NCI-H2107 treated with DMSO at 0.1 percent for 48 hours (cell line): Measurements from ENCODE around the gene TGM6.
"Not testable (repeated sequence)": the region's sequence is repeated elsewhere in the genome, so short reads cannot be mapped to it uniquely, and the experiment has no call there.

Source experiments
- DNase-seq: peaks from one replicate; lab custom pipeline; 2025; ENCODE audit not compliant: unreplicated experiment; lab: John Stamatoyannopoulos, UW

TGM6 gene

GRCh38 chr20:2397595-2398145 lies 17.0 kb downstream of the TGM6 start:
- DNase-seq: no peak

DNA sequence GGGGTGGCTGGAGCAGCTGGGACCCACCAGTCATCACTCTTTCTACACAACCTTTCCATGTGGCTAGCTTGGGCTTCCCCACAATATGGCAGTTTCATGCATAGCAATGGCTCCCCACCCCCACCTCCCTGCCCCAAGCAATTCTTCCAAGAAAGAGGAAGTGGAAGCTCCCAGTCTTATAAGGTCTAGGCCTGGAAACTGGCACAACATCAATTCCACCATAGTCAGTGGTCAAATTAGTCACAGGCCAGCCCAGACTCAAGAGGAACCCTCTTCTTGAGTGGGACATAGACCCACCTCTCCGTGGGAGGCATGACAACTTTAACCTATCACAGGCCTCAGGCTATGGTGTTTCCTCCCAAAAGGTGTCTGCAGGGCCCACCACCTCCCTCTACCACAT lies 17.7 kb downstream of the TGM6 start:
- DNase-seq: no peak

DNA sequence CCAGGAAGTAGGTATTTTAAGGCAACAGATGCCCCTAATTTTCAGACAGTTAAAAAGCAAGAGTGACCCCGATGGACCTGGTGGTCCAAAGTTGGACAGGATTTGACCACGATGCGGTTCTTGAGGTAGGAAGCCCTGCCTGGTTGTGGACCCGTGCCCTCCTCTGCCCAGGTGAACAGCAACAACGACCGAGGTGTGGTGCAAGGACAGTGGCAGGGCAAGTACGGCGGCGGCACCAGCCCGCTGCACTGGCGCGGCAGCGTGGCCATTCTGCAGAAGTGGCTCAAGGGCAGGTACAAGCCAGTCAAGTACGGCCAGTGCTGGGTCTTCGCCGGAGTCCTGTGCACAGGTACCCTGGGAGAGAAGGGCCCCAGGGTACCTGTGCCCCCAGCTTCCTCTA lies 18.7 kb downstream of the TGM6 start:
- DNase-seq: no peak

GRCh38 chr20:2400290-2400689 lies 19.6 kb downstream of the TGM6 start:
- DNase-seq: no peak

GRCh38 chr20:2401527-2401926 lies 20.8 kb downstream of the TGM6 start:
- DNase-seq: no peak

- DNase-seq: peak; percentile 58
Measured at GRCh38 chr20:2402271-2402980, 21.7 kb downstream of the TGM6 start.

DNA sequence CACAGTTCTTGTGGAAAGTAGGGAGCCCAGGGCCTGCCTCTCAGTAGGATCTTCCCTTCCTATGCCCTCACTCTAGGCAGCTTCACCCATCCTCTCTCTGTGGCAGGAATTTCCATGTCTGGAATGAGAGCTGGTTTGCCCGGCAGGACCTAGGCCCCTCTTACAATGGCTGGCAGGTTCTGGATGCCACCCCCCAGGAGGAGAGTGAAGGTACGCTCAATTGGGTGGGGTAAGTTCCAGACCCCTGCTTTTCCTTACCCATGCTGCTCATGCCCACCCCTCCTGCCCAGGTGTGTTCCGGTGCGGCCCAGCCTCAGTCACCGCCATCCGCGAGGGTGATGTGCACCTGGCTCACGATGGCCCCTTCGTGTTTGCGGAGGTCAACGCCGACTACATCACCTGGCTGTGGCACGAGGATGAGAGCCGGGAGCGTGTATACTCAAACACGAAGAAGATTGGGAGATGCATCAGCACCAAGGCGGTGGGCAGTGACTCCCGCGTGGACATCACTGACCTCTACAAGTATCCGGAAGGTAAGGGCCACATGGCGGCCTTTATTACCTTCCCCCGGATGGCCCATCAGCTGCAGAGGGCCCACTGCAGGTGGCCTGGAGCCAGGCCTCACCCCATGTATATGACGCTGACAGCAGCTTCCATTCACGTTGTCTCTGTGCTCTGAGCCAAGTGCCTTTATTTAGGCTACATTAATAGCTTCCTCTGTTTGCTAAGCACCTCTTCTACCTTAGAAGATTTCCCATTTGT lies 22.8 kb downstream of the TGM6 start:
- DNase-seq: no peak

GRCh38 chr20:2405693-2406065 lies 25.0 kb downstream of the TGM6 start:
- no peak for DNase-seq

DNA sequence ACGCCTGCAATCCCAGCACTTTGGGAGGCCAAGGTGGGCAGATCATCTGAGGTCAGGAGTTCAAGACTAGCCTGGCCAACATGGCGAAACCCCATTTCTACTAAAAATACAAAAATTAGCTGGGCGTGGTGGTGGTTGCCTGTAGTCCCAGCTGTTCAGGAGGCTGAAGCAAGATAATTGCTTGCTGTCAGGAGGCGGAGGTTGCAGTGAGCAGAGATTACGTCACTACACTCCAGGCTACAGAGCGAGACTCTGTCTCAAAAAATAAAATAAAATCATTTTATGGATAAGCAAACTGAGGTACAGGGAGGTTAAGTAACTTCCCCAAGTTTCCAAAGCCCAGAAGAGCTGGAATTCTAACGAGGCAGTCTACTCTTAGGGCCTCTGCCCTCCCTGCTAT lies 26.7 kb downstream of the TGM6 start:
- DNase-seq: not testable (repeated sequence)

DNA sequence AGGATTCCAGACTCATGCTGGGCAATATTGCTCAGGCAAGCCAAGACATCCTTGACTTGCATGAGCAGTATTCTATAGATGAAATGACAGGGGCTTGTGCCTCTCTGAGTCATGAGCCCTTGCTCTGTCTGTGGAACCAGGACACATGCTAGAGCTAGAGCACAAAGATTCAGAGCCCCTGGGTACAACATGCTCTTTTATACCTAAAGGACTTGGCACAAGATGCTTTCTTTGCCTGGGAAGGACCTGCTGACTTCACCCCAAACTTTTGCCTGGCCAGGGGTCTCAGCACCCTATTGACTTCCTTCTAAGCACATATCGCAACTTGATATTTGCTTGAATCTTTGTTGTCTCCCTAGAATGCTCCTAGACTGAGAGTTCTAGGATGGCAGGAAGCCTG lies 27.4 kb downstream of the TGM6 start:
- no peak for DNase-seq

DNA sequence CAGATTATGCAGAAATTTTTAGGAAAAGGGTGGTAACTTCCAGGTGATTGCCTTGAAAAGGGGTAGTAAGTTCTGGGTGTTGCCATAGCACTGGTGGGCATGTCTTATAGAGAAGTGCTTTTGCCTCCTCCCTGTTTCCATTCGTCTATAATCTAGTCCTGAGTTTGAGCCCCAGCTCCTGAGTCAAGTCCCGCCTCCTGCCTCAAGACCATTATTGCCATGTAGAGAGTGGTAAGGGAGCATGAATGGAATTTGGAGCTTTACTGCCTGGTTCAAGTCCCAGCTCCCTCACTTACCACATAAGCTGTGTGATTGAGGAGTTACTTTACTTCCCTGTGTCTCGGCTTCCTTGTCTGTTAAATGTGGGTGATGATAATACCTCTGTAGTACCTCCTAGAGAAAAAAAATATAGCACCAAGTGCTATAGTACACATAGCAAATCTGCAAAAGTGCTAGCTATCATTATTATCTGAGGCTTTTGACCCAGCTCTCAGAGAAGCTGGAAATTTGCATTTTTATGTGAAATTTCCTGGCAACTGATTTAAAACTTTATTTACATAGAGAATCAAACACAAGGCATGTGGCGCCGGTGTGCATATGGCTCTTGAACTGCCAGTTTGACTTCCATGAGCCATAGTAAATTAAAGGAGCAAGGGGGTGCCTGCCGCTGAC lies 36.0 kb downstream of the TGM6 start:
- DNase-seq: no peak

DNA sequence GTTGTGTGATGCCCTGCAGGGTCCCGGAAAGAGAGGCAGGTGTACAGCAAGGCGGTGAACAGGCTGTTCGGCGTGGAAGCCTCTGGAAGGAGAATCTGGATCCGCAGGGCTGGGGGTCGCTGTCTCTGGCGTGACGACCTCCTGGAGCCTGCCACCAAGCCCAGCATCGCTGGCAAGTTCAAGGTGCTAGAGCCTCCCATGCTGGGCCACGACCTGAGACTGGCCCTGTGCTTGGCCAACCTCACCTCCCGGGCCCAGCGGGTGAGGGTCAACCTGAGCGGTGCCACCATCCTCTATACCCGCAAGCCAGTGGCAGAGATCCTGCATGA lies 36.5 kb downstream of the TGM6 start:
- no peak for DNase-seq

DNA sequence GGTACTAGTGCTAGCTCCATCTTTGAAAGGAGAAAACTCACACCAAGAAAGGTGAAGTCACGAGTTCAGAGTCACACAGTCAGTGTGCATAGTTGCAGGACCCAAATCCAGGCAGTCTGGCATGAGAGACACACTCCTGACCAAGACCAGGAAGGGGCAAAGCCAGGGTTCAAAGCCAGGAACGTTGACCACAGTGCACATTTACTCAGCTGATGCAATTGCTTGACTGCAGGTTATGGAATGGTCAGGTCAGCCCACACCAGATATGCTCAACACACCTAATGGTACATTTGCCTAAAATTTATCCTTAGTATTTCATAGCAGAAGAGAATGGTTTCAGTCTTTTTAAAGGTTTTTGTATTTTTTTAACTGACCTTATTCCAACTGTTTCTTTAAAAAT lies 37.7 kb downstream of the TGM6 start:
- no peak for DNase-seq

DNA sequence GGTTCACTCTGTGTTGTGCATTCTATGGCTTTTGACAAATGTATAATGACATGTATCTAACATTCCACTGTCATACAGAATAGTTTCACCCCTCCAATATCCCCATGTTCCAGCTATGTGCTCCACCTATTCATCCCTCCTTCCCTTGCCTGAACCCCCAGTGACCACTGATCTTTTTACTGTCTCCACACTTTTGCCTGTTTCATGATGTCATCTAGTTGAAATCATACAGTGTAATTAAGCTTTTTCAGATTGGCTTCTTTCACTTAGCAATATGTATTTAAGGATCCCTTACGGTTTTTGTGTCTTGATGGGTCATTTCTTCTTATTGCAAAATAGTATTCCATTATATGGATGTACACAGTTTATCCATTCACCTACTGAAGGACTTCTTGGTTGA lies 39.8 kb downstream of the TGM6 start:
- no peak for DNase-seq

DNA sequence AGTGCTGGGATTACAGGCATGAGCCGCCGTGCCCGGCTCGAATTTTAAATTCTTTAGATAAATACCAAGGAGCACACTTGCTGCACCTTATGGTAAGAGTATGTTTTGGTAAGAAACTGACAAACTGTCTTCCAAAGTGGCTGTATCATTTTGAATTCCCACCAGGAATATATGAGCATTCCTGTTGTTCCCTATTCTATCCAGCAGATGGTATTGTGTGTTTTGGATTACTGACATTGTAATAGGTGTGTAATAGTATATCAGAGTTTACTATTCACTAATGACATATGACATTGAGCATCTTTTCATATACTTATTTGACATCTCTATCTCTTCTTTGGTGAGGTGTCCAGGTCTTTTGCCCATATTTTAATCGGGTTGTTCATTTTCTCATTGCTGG lies 40.5 kb downstream of the TGM6 start:
- peak; percentile 1 for DNase-seq

DNA sequence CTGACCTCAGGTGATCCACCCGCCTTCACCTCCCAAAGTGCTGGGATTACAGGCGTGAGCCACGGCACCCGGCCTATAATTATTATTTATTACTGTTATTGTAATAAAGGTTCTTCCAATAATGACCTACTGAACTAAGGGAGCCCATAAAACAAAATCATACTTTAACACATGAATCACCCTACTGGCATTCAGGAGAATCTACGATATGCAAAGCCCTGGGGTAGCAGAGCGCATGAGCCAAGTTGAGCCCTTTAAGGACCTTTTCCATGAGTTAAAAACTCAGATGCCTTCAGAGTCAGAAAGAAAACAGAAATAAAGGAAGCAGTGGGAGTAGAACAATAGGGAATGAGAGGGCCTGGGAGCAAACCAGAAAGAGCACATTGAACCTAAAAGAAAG lies 48.4 kb downstream of the TGM6 start:
- DNase-seq: no peak

- DNase-seq: no peak
Measured at GRCh38 chr20:2430538-2430937, 49.8 kb downstream of the TGM6 start.

- DNase-seq: no peak
Measured at GRCh38 chr20:2431185-2431584, 50.5 kb downstream of the TGM6 start.

GRCh38 chr20:2446845-2447244 lies 66.1 kb downstream of the TGM6 start:
- DNase-seq: no peak

DNA sequence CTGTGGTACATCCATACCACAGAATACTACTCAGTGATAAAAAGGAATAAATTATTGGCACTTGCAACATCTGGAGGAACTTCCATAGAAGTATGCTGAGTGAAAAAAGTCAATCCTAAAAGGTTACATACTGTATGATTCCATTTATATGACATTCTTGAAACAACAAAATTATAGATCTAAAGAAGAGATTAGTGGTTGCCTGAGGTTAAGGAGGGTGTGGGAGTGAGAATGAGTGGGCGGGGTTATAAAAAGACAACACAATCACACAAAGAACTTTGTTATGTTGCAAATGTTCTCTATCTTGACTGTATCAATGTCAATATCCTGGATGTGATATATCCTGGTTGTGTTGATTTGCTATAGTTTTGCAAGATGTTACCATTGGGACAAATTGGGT lies 68.7 kb downstream of the TGM6 start:
- no peak for DNase-seq

DNA sequence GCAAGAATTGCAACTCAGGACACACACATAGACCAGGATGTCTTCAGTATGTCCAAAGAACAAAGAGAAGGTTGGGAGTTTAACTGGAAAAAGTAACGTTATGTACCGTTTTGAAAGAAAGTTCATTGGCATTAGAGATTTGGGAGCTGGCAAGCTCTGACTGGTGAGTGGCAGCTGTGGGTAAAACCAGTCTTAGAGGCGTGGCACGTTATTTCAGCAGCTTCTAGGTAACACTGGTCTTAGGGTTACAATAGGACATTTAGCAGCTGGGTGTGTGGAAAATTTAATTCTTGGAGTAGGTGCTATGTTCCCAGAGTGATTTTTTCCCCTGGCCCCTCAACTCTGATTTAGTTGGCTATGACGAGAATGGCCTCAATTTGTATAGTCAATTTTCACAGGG lies 70.7 kb downstream of the TGM6 start:
- DNase-seq: no peak
